GM19099 (cell line): ENCODE results near the gene CNN2.
A peak's percentile ranks its signal among the peaks of the same experiment; 100 is the strongest.

Source experiments
- POLR2A ChIP-seq: IDR thresholded peaks from 3 replicates; pipeline ENCODE4 v1.6.1; 2011; ENCODE audit warnings: low read depth; ENCODE audit not compliant: insufficient read length; ENCODE audit errors: extremely low read depth

Gene CNN2

GRCh38 chr19:1004204-1004802 lies 22.1 kb upstream of the CNN2 start:
- no peak for TF ChIP-seq POLR2A

DNA sequence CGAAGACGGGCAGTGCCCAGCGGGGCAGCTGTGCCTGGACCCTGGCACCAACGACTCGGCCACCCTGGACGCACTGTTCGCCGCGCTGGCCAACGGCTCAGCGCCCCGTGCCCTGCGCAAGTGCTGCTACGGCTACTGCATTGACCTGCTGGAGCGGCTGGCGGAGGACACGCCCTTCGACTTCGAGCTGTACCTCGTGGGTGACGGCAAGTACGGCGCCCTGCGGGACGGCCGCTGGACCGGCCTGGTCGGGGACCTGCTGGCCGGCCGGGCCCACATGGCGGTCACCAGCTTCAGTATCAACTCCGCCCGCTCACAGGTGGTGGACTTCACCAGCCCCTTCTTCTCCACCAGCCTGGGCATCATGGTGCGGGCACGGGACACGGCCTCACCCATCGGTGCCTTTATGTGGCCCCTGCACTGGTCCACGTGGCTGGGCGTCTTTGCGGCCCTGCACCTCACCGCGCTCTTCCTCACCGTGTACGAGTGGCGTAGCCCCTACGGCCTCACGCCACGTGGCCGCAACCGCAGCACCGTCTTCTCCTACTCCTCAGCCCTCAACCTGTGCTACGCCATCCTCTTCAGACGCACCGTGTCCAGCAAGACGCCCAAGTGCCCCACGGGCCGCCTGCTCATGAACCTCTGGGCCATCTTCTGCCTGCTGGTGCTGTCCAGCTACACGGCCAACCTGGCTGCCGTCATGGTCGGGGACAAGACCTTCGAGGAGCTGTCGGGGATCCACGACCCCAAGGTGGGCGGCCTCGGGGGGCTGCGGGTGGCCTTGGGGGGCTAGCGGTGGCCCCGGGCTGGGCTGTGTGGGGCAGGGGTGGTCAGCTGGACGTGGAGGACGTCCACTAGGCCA lies 21.4 kb upstream of the CNN2 start:
- no peak for TF ChIP-seq POLR2A

DNA sequence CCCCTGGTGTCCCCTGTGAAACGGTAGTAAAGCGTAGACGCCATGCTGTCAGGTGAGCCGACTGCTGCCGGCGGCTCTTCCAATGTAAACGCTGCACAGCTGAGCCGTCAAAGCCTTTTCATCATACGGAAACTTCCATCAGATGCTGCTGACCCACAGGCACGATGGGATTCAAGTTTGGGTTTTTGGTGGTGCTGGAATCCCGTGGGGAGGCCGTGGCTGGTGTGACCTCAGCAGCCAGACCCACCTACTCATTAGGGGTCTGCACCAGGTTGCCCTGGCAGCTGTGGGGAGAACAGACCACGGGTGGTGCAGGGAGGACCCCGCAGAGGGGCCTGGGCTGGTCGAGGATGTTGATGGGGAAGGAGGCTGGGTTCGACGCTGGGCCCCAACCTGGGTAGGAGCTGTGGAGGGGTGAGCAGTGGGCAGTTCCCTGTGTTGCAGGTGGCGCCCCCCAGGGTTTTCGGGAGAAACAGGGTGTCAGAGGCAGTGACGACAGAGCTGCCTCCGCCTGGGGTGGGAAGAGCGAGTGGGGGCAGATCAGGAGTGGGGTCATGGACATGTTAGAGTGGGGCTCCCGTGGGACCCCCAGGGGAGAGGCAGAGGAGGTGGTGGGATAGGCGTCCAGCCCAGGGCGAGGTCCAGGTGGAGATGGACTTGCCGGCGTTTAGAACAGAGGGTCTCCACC lies 19.6 kb upstream of the CNN2 start:
- no peak for TF ChIP-seq POLR2A

- TF ChIP-seq POLR2A = no peak
Measured at GRCh38 chr19:1007399-1008251, 18.8 kb upstream of the CNN2 start.

- TF ChIP-seq POLR2A = no peak
Measured at GRCh38 chr19:1008268-1009040, 18.0 kb upstream of the CNN2 start.

- no peak for TF ChIP-seq POLR2A
Measured at GRCh38 chr19:1009041-1009980, 17.1 kb upstream of the CNN2 start.

DNA sequence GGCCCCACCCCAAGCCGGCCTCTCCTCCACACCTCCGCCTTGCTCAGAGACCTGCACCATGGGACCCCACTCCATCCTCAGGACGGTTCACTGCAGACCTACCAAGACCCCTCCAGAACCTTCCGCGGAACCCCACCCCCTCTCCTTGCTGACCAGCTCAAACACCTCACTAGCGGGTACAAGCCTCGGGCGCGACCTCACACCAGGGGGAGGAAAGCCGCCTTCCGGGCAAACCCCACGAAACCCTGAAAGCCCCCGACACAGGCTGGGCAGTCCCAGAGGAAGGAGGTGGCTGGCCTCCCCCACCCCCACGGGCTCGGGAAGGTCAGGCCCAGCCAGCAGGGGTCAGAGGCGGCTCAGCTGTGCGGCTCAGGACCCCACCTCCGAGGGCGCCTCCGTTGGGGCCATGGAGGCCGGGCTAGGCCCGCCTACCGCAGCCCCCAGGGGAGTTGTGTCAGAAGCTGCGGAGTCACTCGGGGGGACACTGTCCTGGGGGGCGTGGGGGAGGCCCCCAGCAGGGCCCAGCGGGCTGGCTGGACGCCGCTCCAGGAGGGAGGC lies 16.3 kb upstream of the CNN2 start:
- TF ChIP-seq POLR2A = no peak

DNA sequence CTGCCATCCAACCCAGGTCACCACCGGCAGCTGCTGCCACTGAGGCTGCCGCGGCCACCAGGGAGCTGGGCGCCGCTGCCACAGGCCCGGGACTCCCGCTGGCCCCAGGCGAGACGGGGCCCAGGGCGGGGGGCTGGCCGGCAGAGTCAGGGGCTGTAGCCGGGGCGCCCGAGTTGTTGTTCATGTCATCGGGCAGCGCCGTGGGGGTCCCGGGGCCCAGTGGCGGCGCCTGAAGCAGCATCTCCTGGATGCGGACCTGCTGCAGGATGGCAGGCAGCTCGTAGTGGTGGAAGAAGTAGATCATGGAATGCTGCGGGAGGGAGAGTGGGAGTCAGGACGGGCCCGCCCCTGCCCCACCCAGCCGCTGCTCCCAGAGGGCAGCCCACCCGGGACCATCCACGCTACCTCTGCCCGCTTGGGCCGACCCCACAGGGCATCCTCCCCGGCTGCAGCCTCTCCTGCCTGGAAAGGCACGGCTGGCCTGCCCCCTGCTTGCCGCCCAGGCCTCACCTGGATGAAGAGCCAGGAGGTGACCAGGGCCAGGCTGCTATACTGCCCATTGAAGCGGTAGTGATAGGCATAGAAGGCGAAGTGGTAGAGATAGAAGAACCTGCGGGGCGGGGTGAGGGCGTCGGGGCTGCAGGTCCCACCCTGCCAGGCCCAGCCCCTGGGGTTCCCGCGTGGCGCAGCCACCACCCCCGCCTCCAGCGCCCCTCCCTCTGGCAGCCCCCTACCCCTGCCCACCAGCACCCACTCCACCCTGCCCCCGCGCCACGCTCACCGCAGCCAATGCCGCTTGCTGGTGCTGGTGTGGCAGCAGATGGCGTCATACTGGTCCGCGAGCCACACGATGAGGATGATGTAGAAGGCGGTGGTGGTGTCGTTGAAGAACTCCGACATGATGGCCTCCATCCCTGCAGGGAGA lies 15.6 kb upstream of the CNN2 start:
- TF ChIP-seq POLR2A = no peak

- TF ChIP-seq POLR2A = no peak
Measured at GRCh38 chr19:1011831-1012333, 14.5 kb upstream of the CNN2 start.

DNA sequence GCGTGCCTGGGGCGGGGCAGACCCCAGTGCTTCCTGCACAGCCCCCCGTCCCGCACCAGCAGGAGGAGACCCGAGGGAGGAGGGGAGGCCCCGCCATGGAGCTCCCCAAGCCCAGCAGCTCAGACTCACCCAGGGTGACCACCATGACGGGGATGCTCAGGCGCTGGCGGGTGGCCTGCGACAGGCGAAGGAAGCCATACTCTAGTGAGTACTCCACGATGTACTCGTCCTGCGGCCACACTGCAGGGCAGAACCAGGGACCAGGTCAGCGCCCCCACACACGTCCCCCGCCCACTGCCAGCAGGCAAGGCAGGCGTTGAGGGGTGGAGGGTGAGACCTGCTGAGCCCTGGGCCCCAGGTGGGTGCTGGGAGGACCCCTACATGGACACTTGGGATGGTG lies 14.1 kb upstream of the CNN2 start:
- TF ChIP-seq POLR2A = no peak

GRCh38 chr19:1013218-1013617 lies 13.2 kb upstream of the CNN2 start:
- TF ChIP-seq POLR2A = peak; percentile 7
